Neural progenitor cell (in vitro differentiated cells): ENCODE data around the gene C1orf50. TPM values are rescaled to one million over a fixed set of nuclear protein-coding genes. Genes with fewer than 3 reads are reported as not detected.

Source experiments
- DNase-seq: peaks from one replicate; pipeline ENCODE4 v3.0.0-alpha.2; 2016; ENCODE audit warnings: low spot score
- H2AFZ ChIP-seq: fragments of 200-600 bp; sonication (generic); replicated peaks from 2 replicates; pipeline ENCODE4 v1.6.1; 2016; ENCODE audit warnings: antibody characterized with exemption
- H3F3A ChIP-seq: fragments of 200-600 bp; sonication (generic); 2 replicates; pipeline ENCODE4 v1.6.1; 2016; ENCODE audit warnings: antibody characterized with exemption, low read depth
- H3K27ac ChIP-seq: fragments of 200-600 bp; sonication (generic); 2 replicates; pipeline ENCODE4 v1.5.1; 2016; ENCODE audit warnings: mild to moderate bottlenecking
- H3K27me3 ChIP-seq: fragments of 200-600 bp; sonication (generic); 2 replicates; pipeline ENCODE4 v1.6.1; 2016; ENCODE audit warnings: mild to moderate bottlenecking, moderate library complexity
- H3K36me3 ChIP-seq: fragments of 200-600 bp; sonication (generic); 2 replicates; pipeline ENCODE4 v1.5.1; 2016
- H3K4me1 ChIP-seq: fragments of 200-600 bp; sonication (generic); 2 replicates; pipeline ENCODE4 v1.6.1; 2016; ENCODE audit warnings: mixed run types
- H3K4me2 ChIP-seq: fragments of 200-600 bp; sonication (generic); 2 replicates; pipeline ENCODE4 v1.6.1; 2016
- H3K4me3 ChIP-seq: fragments of 200-600 bp; sonication (generic); 2 replicates; pipeline ENCODE4 v1.5.1; 2016
- H3K79me2 ChIP-seq: fragments of 200-600 bp; sonication (generic); 2 replicates; pipeline ENCODE4 v1.6.1; 2016; ENCODE audit warnings: low read depth
- H3K9ac ChIP-seq: fragments of 200-600 bp; sonication (generic); 2 replicates; pipeline ENCODE4 v1.6.1; 2016
- H3K9me3 ChIP-seq: fragments of 200-600 bp; sonication (generic); 2 replicates; pipeline ENCODE4 v1.5.1; 2016; ENCODE audit warnings: low read depth
- H4K20me1 ChIP-seq: fragments of 200-600 bp; sonication (generic); 2 replicates; pipeline ENCODE4 v1.6.1; 2016; ENCODE audit warnings: low read depth
- H3K27ac Mint-ChIP-seq: 3 replicates; pipeline ENCODE4 v1.8.0; 2021; ENCODE audit warnings: mixed read lengths
- H3K27me3 Mint-ChIP-seq: 2 replicates; pipeline ENCODE4 v1.8.0; 2022; ENCODE audit warnings: low read depth, mild to moderate bottlenecking, inconsistent platforms, moderate library complexity, mixed read lengths; ENCODE audit not compliant: insufficient read depth
- H3K36me3 Mint-ChIP-seq: 3 replicates; pipeline ENCODE4 v1.8.0; 2021; ENCODE audit warnings: mixed read lengths
- H3K4me1 Mint-ChIP-seq: 3 replicates; pipeline ENCODE4 v1.8.0; 2021; ENCODE audit warnings: mixed read lengths
- H3K4me3 Mint-ChIP-seq: 3 replicates; pipeline ENCODE4 v1.8.0; 2021; ENCODE audit warnings: mild to moderate bottlenecking, moderate library complexity, mixed read lengths
- H3K9me3 Mint-ChIP-seq: 3 replicates; pipeline ENCODE4 v1.8.0; 2020; ENCODE audit warnings: mixed read lengths
- CTCF ChIP-seq: fragments of 200-600 bp; sonication (generic); IDR thresholded peaks from 2 replicates; pipeline ENCODE4 v1.5.1; 2017; ENCODE audit warnings: antibody characterized with exemption, mild to moderate bottlenecking
- EZH2 ChIP-seq: fragments of 200-600 bp; sonication (generic); IDR thresholded peaks from 2 replicates; pipeline ENCODE4 v1.6.1; 2017; ENCODE audit warnings: antibody characterized with exemption, mild to moderate bottlenecking, moderate library complexity
- EZH2phosphoT487 ChIP-seq: fragments of 200-600 bp; sonication (generic); IDR thresholded peaks from 2 replicates; pipeline ENCODE4 v1.6.1; 2017; ENCODE audit warnings: antibody characterized with exemption
- total RNA-seq: library from RNA; depleted of rRNA; stranded (reverse); fragments of >200 nt; gene quantifications from 2 replicates; pipeline ENCODE4 v1.2.3, GENCODE V29; 2015; ENCODE audit warnings: low replicate concordance

Gene C1orf50
- total RNA-seq, 1 donor from 2014 or later = 19.0 TPM

GRCh38 chr1:42734201-42735035 lies 32.6 kb upstream of the C1orf50 start:
- Mint-ChIP-seq H3K27ac (peak overlapping the region; percentile 28), H3K4me3 (no peak overlapping the region), H3K36me3 (no peaks in the 10 kb centered on the region), H3K9me3 (peaks cover 3% of the 10 kb centered on the region), H3K27me3 (peaks cover 3% of the 10 kb centered on the region), H3K4me1 (peaks cover 10% of the 10 kb centered on the region)
- Histone ChIP-seq H3K4me1 (peaks cover under 1% of the 10 kb centered on the region), H3K4me3 (no peak overlapping the region), H3K79me2 (no peaks in the 10 kb centered on the region), H3K4me2 (no peak overlapping the region), H3F3A (peaks cover 3% of the 10 kb centered on the region), H3K27ac (no peak overlapping the region), H4K20me1 (no peaks in the 10 kb centered on the region), H3K36me3 (no peaks in the 10 kb centered on the region), H3K9ac (no peak overlapping the region), H3K9me3 (no peaks in the 10 kb centered on the region), H2AFZ (no peak overlapping the region), H3K27me3 (no peaks in the 10 kb centered on the region)
- no peak for DNase-seq
- TF ChIP-seq EZH2phosphoT487 = no peak
- no peak for TF ChIP-seq CTCF
- TF ChIP-seq EZH2 = no peak

- H3K4me3 Mint-ChIP-seq = no peak overlapping the region
- Histone ChIP-seq H3K9me3 (no peaks in the 10 kb centered on the region), H3K4me1 (peaks cover 7% of the 10 kb centered on the region), H3F3A (peaks cover 9% of the 10 kb centered on the region), H3K4me2 (no peak overlapping the region), H3K79me2 (no peaks in the 10 kb centered on the region), H3K27me3 (no peaks in the 10 kb centered on the region), H3K27ac (no peak overlapping the region), H2AFZ (no peak overlapping the region), H4K20me1 (no peaks in the 10 kb centered on the region), H3K36me3 (no peaks in the 10 kb centered on the region), H3K4me3 (no peak overlapping the region), H3K9ac (no peak overlapping the region)
- peak overlapping the region; percentile 28 for H3K27ac Mint-ChIP-seq
- peaks cover 3% of the 10 kb centered on the region for H3K9me3 Mint-ChIP-seq
- no peaks in the 10 kb centered on the region for H3K36me3 Mint-ChIP-seq
- TF ChIP-seq EZH2phosphoT487 (no peak), EZH2 (no peak), CTCF (no peak)
- H3K27me3 Mint-ChIP-seq = peaks cover 3% of the 10 kb centered on the region
- peaks cover 15% of the 10 kb centered on the region for H3K4me1 Mint-ChIP-seq
- DNase-seq = no peak
Observed at GRCh38 chr1:42735056-42735455, 32.0 kb upstream of the C1orf50 start.

- no peak overlapping the region for H3K9ac ChIP-seq
- H3K4me2 ChIP-seq = no peak overlapping the region
- DNase-seq = no peak
- H3F3A ChIP-seq = peaks cover 15% of the 10 kb centered on the region
- H3K27ac Mint-ChIP-seq = no peak overlapping the region
- no peak overlapping the region for H3K4me3 Mint-ChIP-seq
- H3K36me3 Mint-ChIP-seq = no peaks in the 10 kb centered on the region
- H3K9me3 ChIP-seq = no peaks in the 10 kb centered on the region
- H3K27me3 Mint-ChIP-seq = peaks cover 5% of the 10 kb centered on the region
- H3K27me3 ChIP-seq = no peaks in the 10 kb centered on the region
- H3K36me3 ChIP-seq = no peaks in the 10 kb centered on the region
- H3K27ac ChIP-seq = no peak overlapping the region
- no peak overlapping the region for H3K4me3 ChIP-seq
- H3K9me3 Mint-ChIP-seq = peaks cover 3% of the 10 kb centered on the region
- no peaks in the 10 kb centered on the region for H3K79me2 ChIP-seq
- peaks cover 18% of the 10 kb centered on the region for H3K4me1 Mint-ChIP-seq
- peaks cover 12% of the 10 kb centered on the region for H3K4me1 ChIP-seq
- H2AFZ ChIP-seq = no peak overlapping the region
- no peak for TF ChIP-seq EZH2phosphoT487
- no peak for TF ChIP-seq CTCF
- TF ChIP-seq EZH2 = no peak
- no peaks in the 10 kb centered on the region for H4K20me1 ChIP-seq
Observed at GRCh38 chr1:42735477-42736105, 31.5 kb upstream of the C1orf50 start.
